GM21526 (cell line): Measurements from ENCODE around the gene CLASP1.
"Not testable (repeated sequence)": the region's sequence is repeated elsewhere in the genome, so short reads cannot be mapped to it uniquely, and the experiment has no call there.

Experiments used
- ATAC-seq: cut with Tn5 transposase; IDR thresholded peaks from one replicate; pipeline ENCODE4 v1.9.1; 2021; ENCODE audit warnings: moderate library complexity; ENCODE audit not compliant: unreplicated experiment, low FRiP score

CLASP1 gene

DNA sequence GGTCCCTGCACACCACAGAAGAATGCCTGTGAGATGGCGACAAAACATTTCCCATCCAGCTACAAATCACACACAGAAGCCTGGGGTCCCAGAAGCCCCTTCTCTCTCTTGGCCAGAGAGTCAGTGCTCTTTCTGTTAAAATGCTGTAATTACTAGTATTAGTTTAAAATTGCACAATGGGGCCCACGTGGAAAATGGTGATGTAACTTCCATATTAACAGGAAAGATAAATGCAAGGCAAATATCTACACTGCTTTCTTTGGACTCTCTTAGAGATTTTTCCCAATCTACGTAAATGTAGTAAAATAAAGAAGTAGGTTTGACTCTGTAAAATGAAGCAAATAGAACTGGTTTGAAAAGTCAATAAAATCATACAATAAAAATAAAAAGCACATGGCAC lies 250.4 kb downstream of the CLASP1 start:
- no peak for ATAC-seq

DNA sequence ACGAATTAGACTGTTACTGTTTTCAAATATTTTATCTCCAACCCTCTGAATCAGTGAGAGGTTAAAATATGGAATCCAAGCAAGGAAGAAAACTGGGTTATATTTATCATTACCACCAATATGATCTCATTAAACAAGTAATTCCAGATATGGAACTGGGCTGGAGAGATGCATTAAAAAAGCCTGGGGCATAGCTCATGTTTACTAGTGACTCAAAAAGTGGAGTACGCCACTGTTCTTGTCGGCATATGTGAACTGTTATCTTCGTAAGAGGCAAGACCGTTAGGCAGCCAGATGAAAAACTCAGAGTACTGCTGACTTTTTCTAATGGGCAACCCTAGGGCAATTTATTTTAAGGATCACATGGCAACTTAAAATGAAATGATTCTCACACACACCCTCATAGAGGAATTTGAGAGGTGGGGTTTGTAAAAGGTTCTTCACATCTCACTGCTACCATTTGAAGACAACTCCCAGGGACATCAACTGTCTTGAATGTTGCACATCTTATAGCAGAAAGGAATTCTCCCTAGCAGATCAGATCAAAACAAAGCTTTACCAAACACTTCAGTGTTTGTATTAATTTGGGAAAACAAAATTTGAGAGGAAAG lies 259.1 kb downstream of the CLASP1 start:
- ATAC-seq, result no peak

DNA sequence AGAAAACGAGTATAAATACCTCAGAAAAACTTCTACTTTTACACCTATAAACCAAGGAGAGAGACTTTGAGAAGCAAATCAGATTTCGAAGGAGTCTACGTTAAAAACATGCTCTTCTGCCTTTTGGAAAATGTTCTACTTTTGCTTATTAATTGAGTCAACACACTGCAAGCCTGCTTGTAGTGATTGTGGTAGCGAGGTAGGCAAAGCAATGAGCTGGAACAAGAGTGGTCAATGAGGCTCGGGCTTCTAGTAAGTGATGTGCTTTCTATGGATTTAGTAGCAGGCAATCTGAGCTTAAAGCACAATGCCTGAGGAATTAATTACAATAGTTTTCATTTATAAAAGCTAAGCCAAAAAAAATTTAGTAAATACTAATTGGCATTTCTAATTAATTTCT lies 260.9 kb downstream of the CLASP1 start:
- ATAC-seq, result no peak

DNA sequence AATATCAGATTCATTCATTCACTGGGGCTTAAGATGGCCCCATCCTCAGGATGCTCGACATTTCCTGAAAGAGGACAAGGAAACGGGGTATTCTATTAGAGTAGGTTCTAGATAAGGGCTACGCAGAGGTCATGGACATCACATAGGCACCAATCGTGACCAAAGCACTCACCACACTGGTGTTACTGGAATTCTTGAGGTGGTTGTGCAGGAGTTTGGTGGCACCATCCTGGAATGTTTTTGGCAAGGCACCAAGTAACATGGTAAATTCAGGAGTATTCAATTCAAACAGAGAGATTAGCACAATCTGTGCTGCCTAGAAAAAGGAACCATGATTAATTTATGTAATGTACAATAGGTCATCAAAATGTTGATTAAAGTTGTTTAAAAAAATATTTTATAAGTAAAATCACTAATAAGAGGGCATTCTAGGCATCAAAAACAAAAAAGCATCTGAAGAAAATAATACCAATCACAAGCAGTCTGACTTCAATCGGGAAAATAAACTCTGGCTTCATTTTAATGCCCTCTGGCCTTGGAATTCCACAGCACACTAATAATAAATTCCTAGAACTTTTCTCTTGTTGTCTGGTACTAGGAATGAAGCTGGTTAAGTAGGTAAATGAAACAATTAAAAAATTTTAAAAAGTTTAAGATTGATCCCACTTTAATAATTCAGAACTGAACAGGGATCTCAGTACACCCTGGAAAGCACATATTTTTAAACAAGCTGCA lies 261.5 kb downstream of the CLASP1 start:
- ATAC-seq, result no peak

DNA sequence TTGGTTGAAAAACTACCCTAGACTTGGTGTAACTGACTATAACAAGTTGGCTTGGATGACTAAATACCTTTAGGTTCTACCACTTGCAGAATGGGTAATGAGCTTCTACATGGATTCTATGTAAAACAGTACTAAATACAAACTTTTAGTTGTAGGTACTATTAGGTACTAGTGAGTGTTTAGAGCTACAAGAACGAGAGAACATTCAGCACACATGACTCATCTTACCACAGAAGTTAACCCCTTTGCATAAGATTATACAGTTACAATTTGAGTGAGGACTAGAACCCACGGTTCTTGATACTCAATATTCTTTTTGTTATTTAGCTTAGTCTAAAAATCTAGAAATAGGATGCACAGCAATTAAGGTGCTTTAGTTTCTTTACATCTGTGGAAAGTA lies 262.6 kb downstream of the CLASP1 start:
- no peak for ATAC-seq

DNA sequence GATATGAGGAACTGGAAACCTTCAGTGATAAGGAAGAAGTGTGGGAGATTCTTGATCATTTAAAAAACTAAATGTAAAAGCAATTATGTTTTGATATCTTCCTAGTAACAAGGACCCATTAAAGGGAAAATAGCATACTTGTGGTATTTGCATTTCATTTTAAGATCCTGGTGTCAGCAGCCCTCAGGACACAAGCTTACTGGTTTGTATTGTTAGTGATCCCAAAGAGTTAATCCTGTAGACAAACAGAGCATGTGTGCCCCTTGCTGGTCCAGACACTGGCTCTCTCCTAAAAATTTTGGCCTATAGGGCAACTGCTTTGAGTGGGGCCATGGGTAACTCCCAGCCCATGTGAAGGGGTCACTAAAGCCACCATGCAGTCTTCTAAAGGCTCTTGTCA lies 263.2 kb downstream of the CLASP1 start:
- no peak for ATAC-seq

DNA sequence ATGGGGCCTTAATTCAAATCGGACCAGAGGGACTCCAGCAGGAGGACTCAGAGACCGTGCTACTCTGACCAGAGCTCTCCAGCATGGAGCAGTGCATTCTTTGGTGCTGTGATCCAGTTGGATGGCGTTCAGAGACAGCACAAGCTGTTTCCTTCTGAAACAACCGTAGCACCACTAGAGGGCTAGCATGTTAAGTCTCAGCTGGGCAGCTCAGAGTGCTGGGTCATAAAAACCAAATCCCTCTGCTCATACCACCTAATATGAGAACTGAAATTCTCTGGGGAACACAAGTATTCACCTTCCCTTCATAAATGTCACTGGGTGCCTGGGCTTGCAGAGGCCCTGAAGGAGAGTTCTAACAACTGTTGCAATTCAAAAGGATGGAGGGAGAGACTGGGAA lies 266.5 kb downstream of the CLASP1 start:
- no peak for ATAC-seq

DNA sequence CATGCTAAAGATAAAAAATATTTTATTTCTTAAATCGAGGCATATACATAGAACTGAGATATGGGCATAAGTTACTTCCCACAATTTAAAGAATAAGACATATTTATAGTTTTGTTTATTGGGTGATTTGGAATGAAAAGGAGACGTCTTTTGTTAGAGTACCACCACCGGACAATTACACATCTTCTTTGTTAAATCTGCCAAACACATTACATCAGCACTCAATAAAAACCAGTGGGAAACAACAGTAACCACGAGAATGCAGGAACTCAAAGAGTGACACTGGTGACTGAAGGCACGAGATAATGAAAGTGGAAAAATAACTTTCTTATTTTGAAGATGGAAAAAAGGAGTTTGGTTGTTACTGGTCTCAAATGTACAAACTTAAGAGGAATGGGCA lies 271.6 kb downstream of the CLASP1 start:
- no peak for ATAC-seq

DNA sequence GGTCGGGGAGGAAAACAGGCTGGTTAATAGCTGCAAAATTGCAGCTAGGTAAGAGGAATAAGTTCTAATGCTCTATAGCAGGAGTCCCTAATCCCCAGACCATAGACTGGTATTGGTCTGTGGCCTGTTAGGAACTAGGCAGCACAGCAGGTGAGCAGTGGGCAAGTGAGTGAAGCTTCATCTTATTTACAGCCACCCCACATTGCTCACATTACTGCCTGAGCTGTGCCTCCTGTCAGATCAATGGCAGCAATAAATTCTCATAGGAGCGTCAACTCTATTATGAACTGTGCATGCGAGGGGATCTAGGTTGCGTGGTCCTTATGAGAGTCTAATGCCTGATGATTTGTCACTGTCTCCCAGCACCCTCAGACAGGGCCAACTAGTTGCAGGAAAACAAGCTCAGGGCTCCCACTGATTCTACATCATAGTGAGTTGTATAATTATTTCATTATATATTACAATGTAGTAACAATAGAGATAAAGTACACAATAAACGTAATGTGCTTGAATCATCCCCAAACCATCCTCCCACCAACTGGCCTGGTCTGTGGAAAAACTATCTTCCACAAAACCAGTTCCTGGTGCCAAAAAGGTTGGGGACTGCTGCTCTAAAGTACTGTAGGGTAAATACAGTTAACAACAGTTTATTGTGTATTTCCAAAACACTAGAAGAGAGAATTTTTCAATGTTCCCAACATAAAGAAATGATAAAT lies 272.6 kb downstream of the CLASP1 start:
- no peak for ATAC-seq

DNA sequence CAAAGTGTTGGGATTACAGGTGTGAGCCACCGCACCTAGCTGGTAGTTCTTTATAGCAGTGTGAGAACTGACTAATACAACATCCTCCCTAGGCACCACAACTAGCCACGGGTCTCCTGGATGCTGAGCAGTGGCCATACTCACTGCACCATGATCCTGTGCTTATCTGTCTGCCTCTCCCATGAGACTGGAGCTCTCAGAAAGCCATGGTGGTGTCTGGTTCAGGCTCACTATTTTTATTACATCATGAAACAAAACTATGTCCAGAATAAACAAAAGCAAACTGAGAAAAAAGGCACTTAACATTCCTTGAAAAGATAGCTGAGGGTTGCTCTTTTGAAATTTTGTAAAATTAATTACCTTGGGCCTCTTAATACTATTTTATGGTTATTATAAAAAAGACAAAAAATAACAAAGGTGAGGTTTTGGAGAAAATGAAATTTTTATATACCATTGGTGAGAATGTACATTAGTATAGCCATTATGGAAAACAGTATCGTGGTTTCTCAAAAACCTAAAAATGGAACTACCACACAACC lies 273.6 kb downstream of the CLASP1 start:
- ATAC-seq, result no peak

DNA sequence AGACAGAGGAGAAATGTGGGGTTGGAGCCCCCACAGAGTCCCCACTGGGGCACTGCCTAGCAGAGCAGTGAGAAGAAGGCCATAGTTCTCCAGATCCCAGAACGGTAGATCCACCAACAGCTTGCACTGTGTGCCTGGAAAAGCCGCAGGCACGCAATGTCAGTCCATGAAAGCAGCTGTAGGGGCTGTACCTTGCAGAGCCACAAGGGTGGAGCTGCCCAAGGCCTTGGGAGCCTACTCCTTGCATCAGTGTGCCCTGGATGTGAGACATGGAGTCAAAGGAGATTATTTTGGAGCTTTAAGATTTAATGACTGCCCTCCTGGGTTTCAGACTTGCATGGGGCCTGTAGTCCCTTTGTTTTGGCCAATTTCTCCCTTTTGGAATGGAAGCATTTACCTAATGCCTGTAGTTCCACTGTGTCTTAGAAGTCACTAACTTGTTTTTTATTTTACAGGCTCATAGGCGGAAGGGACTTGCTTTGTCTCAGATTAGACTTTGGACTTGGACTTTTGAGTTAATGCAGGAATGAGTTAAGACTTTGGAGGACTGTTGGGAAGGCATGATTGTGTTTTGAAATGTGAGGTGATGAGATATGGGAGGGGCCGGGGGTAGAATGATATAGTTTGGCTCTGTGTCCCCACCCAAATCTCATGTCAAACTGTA lies 274.7 kb downstream of the CLASP1 start:
- ATAC-seq, result not testable (repeated sequence)

DNA sequence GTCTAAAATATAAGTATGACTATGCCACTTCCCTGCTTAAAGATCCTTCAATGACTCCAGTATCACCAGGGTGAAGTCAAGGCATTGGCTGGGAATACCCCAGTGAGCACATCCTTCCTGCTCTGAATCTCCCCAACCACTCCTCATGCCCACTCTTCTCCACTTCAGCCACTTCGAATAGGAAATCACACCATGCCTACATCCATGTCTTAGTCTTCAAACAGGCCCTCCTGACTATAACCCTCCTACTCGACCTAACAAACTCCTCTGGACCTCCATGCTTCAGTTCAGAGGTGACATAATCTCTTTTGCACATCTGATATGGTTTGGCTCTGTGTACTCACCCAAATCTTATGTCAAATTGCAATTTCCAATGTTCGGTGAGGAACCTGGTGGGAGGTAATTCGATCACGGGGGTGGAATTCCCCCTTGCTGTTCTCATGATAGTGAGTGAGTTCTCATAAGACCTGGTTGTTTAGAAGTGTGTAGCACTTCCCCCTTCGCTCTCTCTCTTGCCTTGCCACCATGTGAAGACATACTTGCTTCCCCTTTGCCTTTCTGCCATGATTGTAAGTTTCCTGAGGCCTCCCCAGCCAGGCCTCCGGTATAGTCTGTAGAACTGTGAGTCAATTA lies 276.4 kb downstream of the CLASP1 start:
- ATAC-seq, result no peak

DNA sequence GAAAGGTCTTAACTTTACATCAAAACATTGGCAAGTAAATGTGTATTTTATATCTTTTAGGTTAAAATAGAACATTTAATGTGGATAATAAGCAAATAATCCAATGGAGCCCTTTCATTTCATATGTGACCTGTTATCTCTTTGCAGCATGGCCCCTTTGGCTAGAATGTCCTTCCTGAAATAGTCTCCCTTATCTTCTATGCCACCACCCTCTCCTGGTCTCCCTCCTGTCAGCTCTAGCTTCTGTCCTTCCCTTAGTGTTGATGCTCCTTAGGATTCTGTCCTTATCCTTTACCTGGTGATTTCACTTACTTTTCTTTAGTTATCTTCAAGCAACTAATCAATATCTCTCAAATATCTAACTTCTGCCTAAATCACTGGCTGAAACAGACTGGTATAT lies 277.2 kb downstream of the CLASP1 start:
- no peak for ATAC-seq

DNA sequence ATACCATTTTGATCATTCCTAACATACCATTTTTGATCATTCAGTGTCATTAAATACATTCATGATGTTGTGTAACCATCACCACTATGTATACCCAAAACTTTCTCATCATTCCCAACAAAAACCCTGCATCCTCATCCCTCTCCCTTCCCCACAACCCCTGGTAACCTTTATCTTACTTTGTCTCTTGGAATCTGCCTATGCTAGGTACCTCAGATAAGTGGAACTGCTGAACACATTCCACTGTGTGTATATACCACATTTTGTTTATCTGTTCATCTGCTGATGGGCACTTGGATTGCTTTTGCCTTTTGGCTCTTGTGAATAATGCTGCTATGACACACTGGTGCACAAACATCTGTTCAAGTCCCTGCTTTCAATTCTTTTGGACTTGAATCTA lies 280.4 kb downstream of the CLASP1 start:
- ATAC-seq, result no peak

DNA sequence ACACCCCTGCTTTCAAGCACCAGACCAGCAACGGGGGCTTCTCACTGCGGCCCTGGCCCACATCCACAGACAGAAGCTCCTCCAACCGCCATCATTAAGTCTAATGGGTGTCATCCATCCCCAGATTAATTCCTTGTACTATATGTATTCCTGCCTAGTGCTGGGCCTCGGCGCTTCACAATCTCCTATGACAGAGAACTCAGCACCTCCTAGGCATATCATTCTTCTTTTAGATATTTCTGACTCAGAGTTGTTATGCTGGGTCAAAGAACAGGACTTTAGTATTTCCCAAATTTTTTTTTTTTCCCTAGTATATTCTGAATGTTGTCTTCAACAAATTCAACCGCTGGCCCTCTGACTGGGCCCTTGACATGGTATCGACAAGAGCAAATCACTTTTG lies 281.1 kb downstream of the CLASP1 start:
- ATAC-seq, result no peak

DNA sequence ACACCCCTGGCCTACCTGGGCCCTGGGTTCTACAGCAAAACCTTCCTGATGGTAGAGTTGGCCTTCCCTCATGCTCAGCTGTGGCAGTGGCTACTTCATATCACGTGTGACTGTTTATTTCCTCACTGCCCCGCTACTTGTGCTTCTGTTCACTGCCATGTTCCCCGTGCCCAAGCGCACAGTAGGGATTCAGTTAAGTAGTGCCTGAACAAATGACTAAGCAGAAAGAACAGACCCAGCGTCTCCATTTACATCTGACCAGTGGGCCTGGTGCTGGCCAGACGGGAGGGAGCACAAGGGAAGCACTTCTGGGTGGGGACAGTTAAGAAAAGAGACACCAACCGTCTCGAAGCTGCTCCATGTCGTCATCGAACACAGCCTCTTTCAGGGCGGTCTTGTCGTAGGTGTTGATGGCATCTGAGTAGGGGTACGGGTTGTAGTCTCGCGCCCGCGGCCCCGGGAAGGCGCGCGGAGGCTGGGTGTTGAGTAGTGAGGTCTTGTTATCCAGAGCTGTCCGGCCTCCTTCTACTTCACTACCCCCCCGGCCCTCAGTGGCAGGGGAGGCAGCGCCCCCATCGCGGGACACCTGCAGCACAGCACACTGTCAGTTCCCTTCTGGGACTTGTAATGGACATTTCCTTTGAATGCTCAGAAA lies 281.9 kb downstream of the CLASP1 start:
- no peak for ATAC-seq

DNA sequence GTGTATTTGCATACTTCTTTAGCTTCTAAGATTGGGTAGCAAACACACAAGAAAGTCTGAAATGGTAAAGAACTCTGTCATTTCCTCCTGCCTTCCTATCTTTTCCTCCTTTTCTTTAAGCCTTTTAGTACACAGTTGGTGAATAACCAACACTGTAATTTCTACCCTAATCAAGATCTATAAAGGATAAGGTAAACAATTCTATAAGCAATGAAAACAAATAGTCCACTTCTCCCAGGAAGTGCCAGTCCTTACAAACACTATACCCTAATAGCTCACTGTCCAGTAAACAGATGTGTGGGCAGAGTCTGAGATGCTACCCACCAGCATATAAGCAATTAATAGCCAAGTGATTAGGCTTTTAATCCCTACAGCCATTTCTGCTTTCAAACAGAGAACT lies 283.2 kb downstream of the CLASP1 start:
- no peak for ATAC-seq

DNA sequence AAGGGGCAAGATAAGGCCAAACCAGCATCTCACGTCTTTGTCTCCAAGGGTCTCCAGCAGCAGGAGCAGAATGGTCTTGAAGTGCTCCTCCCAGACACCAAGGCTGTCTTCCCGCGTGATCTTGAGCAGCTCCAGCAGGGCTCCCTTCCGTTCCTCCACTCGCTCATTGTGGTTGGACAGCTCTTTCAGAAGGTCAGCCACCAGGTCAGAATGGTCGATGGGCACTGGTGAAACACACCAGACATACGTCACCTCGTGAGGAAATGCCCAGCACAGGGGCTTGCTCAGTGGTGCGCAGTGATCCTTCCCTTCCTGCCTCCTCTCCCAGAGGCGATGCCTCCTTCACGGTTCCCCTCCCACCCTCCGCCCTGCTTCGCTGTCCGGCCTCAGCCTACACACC lies 284.2 kb downstream of the CLASP1 start:
- no peak for ATAC-seq

DNA sequence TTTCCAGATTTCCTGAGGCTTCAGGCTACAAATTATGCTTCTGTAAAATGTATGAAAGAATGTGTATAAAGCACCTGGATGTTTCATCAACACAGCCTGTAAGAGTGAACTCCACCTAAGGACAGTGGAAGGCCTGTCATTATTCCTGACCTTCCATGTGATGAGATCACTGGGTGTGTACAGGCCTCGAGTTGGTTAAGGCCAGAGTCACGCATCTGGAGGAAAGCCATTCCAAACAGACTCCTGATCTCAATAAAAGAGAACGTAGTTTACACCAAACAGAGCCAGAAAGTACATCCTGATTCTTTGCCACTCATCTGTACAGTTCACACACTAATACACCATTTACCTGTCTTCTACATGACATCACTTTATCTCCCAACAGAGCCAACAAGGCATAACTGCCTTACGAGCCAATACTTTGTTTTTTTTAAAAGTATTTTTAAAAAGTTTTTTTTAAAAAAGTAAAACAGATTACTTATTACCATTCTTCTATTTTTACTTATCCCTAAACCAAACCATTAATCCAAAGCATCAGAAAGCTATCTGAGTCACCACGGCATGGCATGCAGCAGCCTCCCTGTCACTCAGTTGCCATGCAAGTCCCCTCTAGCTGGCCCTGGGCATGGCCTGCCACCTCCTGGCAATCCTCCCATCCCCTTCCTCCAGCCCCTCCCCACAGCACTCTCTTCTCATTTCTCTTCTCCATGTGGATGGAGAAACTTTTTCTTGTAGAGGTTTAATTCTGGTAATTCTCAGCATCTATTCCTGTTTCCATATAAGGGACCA lies 285.4 kb downstream of the CLASP1 start:
- no peak for ATAC-seq
